Transverse colon (tissue), 4 donors: ENCODE measurements around the gene ENOX1. TPM values are rescaled to one million over a fixed set of nuclear protein-coding genes. Genes with fewer than 3 reads are reported as not detected.

Experiments used
- DNase-seq: peaks from one replicate; pipeline ENCODE4 v3.0.0-alpha.2; 2019
- H3K27ac ChIP-seq, 4 donors: fragments of 200-600 bp; sonication (generic); 2 replicates each; pipeline ENCODE4 v1.5.1; 2016 to 2018; ENCODE audit warnings: inconsistent platforms in 4 of 4
- H3K27me3 ChIP-seq: fragments of 200-600 bp; sonication (generic); 2 replicates; pipeline ENCODE4 v1.5.1; 2017; ENCODE audit warnings: inconsistent platforms
- H3K36me3 ChIP-seq, 4 donors: fragments of 200-600 bp; sonication (generic); 2 replicates each; pipeline ENCODE4 v1.5.1; 2017 to 2019; ENCODE audit warnings: inconsistent platforms in 4 of 4
- H3K4me1 ChIP-seq, 4 donors: fragments of 200-600 bp; sonication (generic); 2 replicates each; pipeline ENCODE4 v1.5.1; 2017 to 2020; ENCODE audit warnings: inconsistent platforms in 4 of 4
- H3K4me3 ChIP-seq, 4 donors: fragments of 200-600 bp; sonication (generic); 1 replicate in 1 of 4; 2 replicates in 3 of 4; pipeline versions ENCODE4 v1.5.1 to v1.6.1; 2017 to 2019; ENCODE audit warnings: inconsistent platforms in 4 of 4
- H3K9me3 ChIP-seq, 2 donors: fragments of 200-600 bp; sonication (generic); 2 replicates each; pipeline ENCODE4 v1.5.1; 2017 to 2019; ENCODE audit warnings: inconsistent platforms in 2 of 2
- CTCF ChIP-seq, 5 experiments: fragments of 200-600 bp in 3 of 5; fragments of 450-650 bp in 2 of 5; sonication (generic) in 3 of 5; IDR thresholded peaks; 1 replicate in 2 of 5; 2 replicates in 3 of 5; pipeline ENCODE4 v1.5.1; 2016 to 2017; ENCODE audit warnings: antibody characterized with exemption in 5 of 5, inconsistent platforms in 3 of 5, mild to moderate bottlenecking in 2 of 5, moderate library complexity in 1 of 5
- EP300 ChIP-seq: sonication (generic); formaldehyde crosslinking; IDR thresholded peaks from one replicate; pipeline ENCODE4 v1.6.1; 2017; ENCODE audit warnings: antibody characterized with exemption, low read depth
- POLR2A ChIP-seq: fragments of 450-650 bp; IDR thresholded peaks from one replicate; pipeline ENCODE4 v1.6.1; 2016; ENCODE audit warnings: antibody characterized with exemption, mild to moderate bottlenecking, moderate library complexity
- POLR2AphosphoS5 ChIP-seq, 3 donors: sonication (generic); formaldehyde crosslinking; IDR thresholded peaks; one replicate each; pipeline ENCODE4 v1.6.1; 2016; ENCODE audit warnings: antibody characterized with exemption in 3 of 3
- WGBS, 2 donors: methylation state at CpG; one replicate each; pipeline ENCODE4 v1.1.5; 2018; ENCODE audit warnings: low coverage in 1 of 2; 5-methylcytosine and 5-hydroxymethylcytosine counted together
- in situ Hi-C, 4 donors: fragments of 200-750 bp; cut with MboI; loops; one replicate each; pipeline versions ENCODE4 v1.15.0 to v1.15.1; 2017; ENCODE audit warnings: low sequenced_read_pairs in 3 of 4, low pct_ligation_motif_present in 1 of 4, low pct_unique_long_range_greater_than_20kb in 1 of 4
- intact Hi-C: fragments of 100-400 bp; cut with DNase I; formaldehyde crosslinking; loops from one replicate; pipeline ENCODE4 v1.15.1; 2023; ENCODE audit warnings: low total_unique reads
- total RNA-seq, 4 donors: library from RNA; depleted of rRNA; stranded (reverse); fragments of >200 nt; gene quantifications; one replicate each; pipeline ENCODE4 v1.1.0, GENCODE V29; 2016

Gene ENOX1
- total RNA-seq, 4 donors from 2014 or later, result 1.5 to 6.4 (median 2.2) TPM

GRCh38 chr13:43374621-43375020, 412.2 kb downstream of the ENOX1 start:
- H3K4me1 ChIP-seq, result peaks cover 0 to 3% (median 0%) of the 10 kb centered on the region in 4 donors
- 60 to 64% methylated on average over 1 of the region's 1 CpG for WGBS, 2 donors
- H3K4me3 ChIP-seq, result no peak overlapping the region
- in situ Hi-C loops, result no loop called here
- intact Hi-C loops, result no loop called here
- DNase-seq, result no peak
- H3K27me3 ChIP-seq, result no peaks in the 10 kb centered on the region
- no peaks in the 10 kb centered on the region for H3K36me3 ChIP-seq
- no peak for TF ChIP-seq POLR2A
- no peaks in the 10 kb centered on the region for H3K9me3 ChIP-seq
- no peak overlapping the region for H3K27ac ChIP-seq

GRCh38 chr13:43373400-43373799, 413.4 kb downstream of the ENOX1 start:
- in situ Hi-C loops, result no loop called here
- Histone ChIP-seq H3K36me3 (no peaks in the 10 kb centered on the region), H3K4me1 (peaks cover 1 to 3% (median 2%) of the 10 kb centered on the region in 4 donors), H3K4me3 (no peak overlapping the region), H3K9me3 (no peaks in the 10 kb centered on the region), H3K27me3 (no peaks in the 10 kb centered on the region), H3K27ac (peak overlapping the region in 2 of 4 donors; percentile 14 to 35)
- intact Hi-C loops, result no loop called here
- WGBS, 2 donors, result 56 to 72% methylated on average over 4 of the region's 4 CpGs
- TF ChIP-seq POLR2A (no peak), CTCF (IDR thresholded peaks at IDR 0.05) (no peak), EP300 (no peak), POLR2AphosphoS5 (IDR thresholded peaks at IDR 0.05) (no peak)
- DNase-seq, result no peak

- Histone ChIP-seq H3K4me1 (peaks cover 3 to 13% (median 9%) of the 10 kb centered on the region in 4 donors), H3K27ac (no peak overlapping the region), H3K4me3 (no peak overlapping the region), H3K9me3 (no peaks in the 10 kb centered on the region), H3K36me3 (no peaks in the 10 kb centered on the region), H3K27me3 (no peaks in the 10 kb centered on the region)
- TF ChIP-seq CTCF (IDR thresholded peaks at IDR 0.05), result no peak
- no peak for TF ChIP-seq EP300
- TF ChIP-seq POLR2A, result no peak
- TF ChIP-seq POLR2AphosphoS5 (IDR thresholded peaks at IDR 0.05), result no peak
- no peak for DNase-seq
- in situ Hi-C loops (no loop called here), intact Hi-C loops (no loop called here)
- WGBS, 2 donors, result 78 to 90% methylated on average over 5 to 6 of the region's 6 CpGs
Observed at GRCh38 chr13:43370842-43371241, 415.9 kb downstream of the ENOX1 start.

GRCh38 chr13:43369319-43369718, 417.5 kb downstream of the ENOX1 start:
- Histone ChIP-seq H3K27ac (no peak overlapping the region), H3K27me3 (no peaks in the 10 kb centered on the region), H3K4me1 (peaks cover 7 to 24% (median 18%) of the 10 kb centered on the region in 4 donors), H3K9me3 (no peaks in the 10 kb centered on the region), H3K36me3 (no peaks in the 10 kb centered on the region), H3K4me3 (no peak overlapping the region)
- TF ChIP-seq POLR2A, result no peak
- TF ChIP-seq POLR2AphosphoS5 (IDR thresholded peaks at IDR 0.05), result no peak
- TF ChIP-seq EP300, result no peak
- no peak for TF ChIP-seq CTCF (IDR thresholded peaks at IDR 0.05)
- DNase-seq, result no peak
- in situ Hi-C loops, result no loop called here
- WGBS, 2 donors, result 67 to 70% methylated on average over 4 of the region's 4 CpGs
- intact Hi-C loops, result no loop called here

- TF ChIP-seq EP300 (no peak), POLR2A (no peak), CTCF (IDR thresholded peaks at IDR 0.05) (no peak), POLR2AphosphoS5 (IDR thresholded peaks at IDR 0.05) (no peak)
- in situ Hi-C loops (no loop called here), intact Hi-C loops (no loop called here)
- no peaks in the 10 kb centered on the region for H3K36me3 ChIP-seq
- 14 to 27% methylated on average over 2 to 3 of the region's 3 CpGs for WGBS, 2 donors
- peak overlapping the region in 3 of 4 donors; percentile 38 to 50 (median 40) for H3K27ac ChIP-seq
- H3K4me3 ChIP-seq, result peak overlapping the region in 1 of 4 donors; percentile 21
- H3K4me1 ChIP-seq, result peaks cover 7 to 32% (median 19%) of the 10 kb centered on the region in 4 donors
- no peak for DNase-seq
- H3K9me3 ChIP-seq, result no peaks in the 10 kb centered on the region
- H3K27me3 ChIP-seq, result no peaks in the 10 kb centered on the region
Observed at GRCh38 chr13:43368003-43368402, 418.8 kb downstream of the ENOX1 start.
